ENCODE measurements around the gene GALNT2.

GALNT2 gene

GRCh38 chr1:230145953-230146476 is 79.0 kb downstream of the GALNT2 start:
- no peak for DNase-seq (ENCODE audit: low read depth)

GRCh38 chr1:230146709-230147108 is 79.7 kb downstream of the GALNT2 start:
- DNase-seq (ENCODE audit: low read depth) = no peak

- DNase-seq (ENCODE audit: low read depth) = no peak
Measured at GRCh38 chr1:230147253-230148125, 80.5 kb downstream of the GALNT2 start.

- DNase-seq (ENCODE audit: low read depth) = no peak
Measured at GRCh38 chr1:230148126-230148652, 81.2 kb downstream of the GALNT2 start.

- DNase-seq (ENCODE audit: low read depth) = no peak
Measured at GRCh38 chr1:230148768-230149469, 81.9 kb downstream of the GALNT2 start.

- no peak for DNase-seq (ENCODE audit: low read depth)
Measured at GRCh38 chr1:230149751-230150584, 82.9 kb downstream of the GALNT2 start.

GRCh38 chr1:230150615-230151014 is 83.6 kb downstream of the GALNT2 start:
- DNase-seq (ENCODE audit: low read depth) = no peak

GRCh38 chr1:230151924-230152468 is 85.0 kb downstream of the GALNT2 start:
- no peak for DNase-seq (ENCODE audit: low read depth)

GRCh38 chr1:230152999-230153398 is 86.0 kb downstream of the GALNT2 start:
- DNase-seq (ENCODE audit: low read depth) = no peak

GRCh38 chr1:230153641-230154296 is 86.7 kb downstream of the GALNT2 start:
- no peak for DNase-seq (ENCODE audit: low read depth)

- no peak for DNase-seq (ENCODE audit: low read depth)
Measured at GRCh38 chr1:230155021-230155420, 88.0 kb downstream of the GALNT2 start.

GRCh38 chr1:230156068-230156467 is 89.0 kb downstream of the GALNT2 start:
- no peak for DNase-seq (ENCODE audit: low read depth)

- no peak for DNase-seq (ENCODE audit: low read depth)
Measured at GRCh38 chr1:230156536-230156935, 89.5 kb downstream of the GALNT2 start.

- no peak for DNase-seq (ENCODE audit: low read depth)
Measured at GRCh38 chr1:230157420-230158390, 90.7 kb downstream of the GALNT2 start.

- DNase-seq (ENCODE audit: low read depth) = no peak
Measured at GRCh38 chr1:230158415-230159291, 91.6 kb downstream of the GALNT2 start.

- no peak for DNase-seq (ENCODE audit: low read depth)
Measured at GRCh38 chr1:230159580-230159979, 92.5 kb downstream of the GALNT2 start.

- DNase-seq (ENCODE audit: low read depth) = peak; percentile 56
Measured at GRCh38 chr1:230160957-230161771, 94.1 kb downstream of the GALNT2 start.

GRCh38 chr1:230163205-230163604 is 96.2 kb downstream of the GALNT2 start:
- DNase-seq (ENCODE audit: low read depth) = peak; percentile 86

Measured in ELR (cell line).